OCI-LY7 (cell line): ENCODE results near the gene DDAH2. TPM values are rescaled to one million over a fixed set of nuclear protein-coding genes. Genes with fewer than 3 reads are reported as not detected.

Source experiments
- BruUV-seq: library from RNA; stranded (reverse); fragments of 400-500 nt; replicated peaks from 2 replicates; lab custom pipeline; 2021; lab: Mats Ljungman, UMichigan
- CTCF ChIA-PET: fragments of 300-600 bp; sonication (Branson Sonifier 250); formaldehyde crosslinking; loops from one replicate; lab custom pipeline; 2022; ENCODE audit warnings: antibody characterized with exemption; ENCODE audit not compliant: unreplicated experiment; lab: Charles Lee
- POLR2A ChIA-PET: fragments of 300-600 bp; sonication (Branson Sonifier 250); formaldehyde crosslinking; loops from one replicate; lab custom pipeline; 2022; ENCODE audit warnings: antibody characterized with exemption; lab: Charles Lee
- DNase-seq: peaks from one replicate; pipeline ENCODE4 v3.0.0-alpha.2; 2015; ENCODE audit warnings: low spot score
- H2AFZ ChIP-seq: fragments of 200-600 bp; sonication (generic), shearing (Covaris generic); 2 replicates; pipeline ENCODE4 v1.6.1; 2014; ENCODE audit warnings: mild to moderate bottlenecking, antibody characterized with exemption, low read length, moderate library complexity
- H3K27ac ChIP-seq: fragments of 200-600 bp; sonication (generic); 2 replicates; pipeline ENCODE4 v1.5.1; 2014; ENCODE audit warnings: mixed run types, low read depth, mild to moderate bottlenecking, moderate library complexity, low read length, inconsistent platforms; ENCODE audit not compliant: poor library complexity, severe bottlenecking
- H3K36me3 ChIP-seq: fragments of 200-600 bp; sonication (generic); 2 replicates; pipeline ENCODE4 v1.6.1; 2014; ENCODE audit warnings: mild to moderate bottlenecking, antibody characterized with exemption, low read length, moderate library complexity, mixed read lengths; ENCODE audit not compliant: insufficient read depth
- H3K4me1 ChIP-seq: fragments of 200-600 bp; sonication (generic); 2 replicates; pipeline ENCODE4 v1.5.1; 2014; ENCODE audit warnings: mild to moderate bottlenecking, low read length; ENCODE audit not compliant: insufficient read depth, poor library complexity, severe bottlenecking
- H3K4me2 ChIP-seq: fragments of 200-600 bp; sonication (generic); 2 replicates; pipeline ENCODE4 v1.6.1; 2014; ENCODE audit warnings: mild to moderate bottlenecking, low read length
- H3K4me3 ChIP-seq: fragments of 200-600 bp; sonication (generic); 2 replicates; pipeline ENCODE4 v1.5.1; 2014; ENCODE audit warnings: mild to moderate bottlenecking, low read depth, low read length; ENCODE audit not compliant: poor library complexity, severe bottlenecking
- H3K79me2 ChIP-seq: fragments of 200-600 bp; sonication (generic); 2 replicates; pipeline ENCODE4 v1.6.1; 2016; ENCODE audit warnings: low read depth, mild to moderate bottlenecking, low read length, moderate library complexity, mixed read lengths; ENCODE audit not compliant: insufficient read depth
- H3K9me2 ChIP-seq: fragments of 200-600 bp; sonication (generic); 2 replicates; pipeline ENCODE4 v1.6.1; 2016; ENCODE audit warnings: mild to moderate bottlenecking, low read length, mixed read lengths; ENCODE audit not compliant: insufficient read depth
- H3K9me3 ChIP-seq: fragments of 200-600 bp; sonication (generic); 2 replicates; pipeline ENCODE4 v1.6.1; 2014; ENCODE audit warnings: mild to moderate bottlenecking, mixed run types, low read length, mixed read lengths
- H4K20me1 ChIP-seq: fragments of 200-600 bp; sonication (generic); 2 replicates; pipeline ENCODE4 v1.6.1; 2014; ENCODE audit warnings: mild to moderate bottlenecking, antibody characterized with exemption, low read length, moderate library complexity, mixed read lengths; ENCODE audit not compliant: insufficient read depth
- CTCF ChIP-seq: fragments of 200-600 bp; sonication (generic); conservative IDR thresholded peaks from 2 replicates; pipeline ENCODE4 v1.5.1; 2014; ENCODE audit warnings: mild to moderate bottlenecking, antibody characterized with exemption, low read length, moderate library complexity, mixed read lengths
- EZH2phosphoT487 ChIP-seq: fragments of 200-600 bp; sonication (generic); IDR thresholded peaks from 2 replicates; pipeline ENCODE4 v1.6.1; 2018; ENCODE audit warnings: low read depth, borderline replicate concordance, mild to moderate bottlenecking, mixed run types, antibody characterized with exemption, low read length, moderate library complexity, mixed read lengths
- intact Hi-C: fragments of 100-400 bp; cut with micrococcal nuclease; formaldehyde crosslinking; loops from one replicate; pipeline ENCODE4 v1.10.0; 2022; ENCODE audit not compliant: unreplicated experiment
- total RNA-seq, 2 experiments: library from RNA; depleted of rRNA in 1 of 2; stranded (reverse); fragments of >200 nt in 1 of 2; shearing (Covaris generic) in 1 of 2; gene quantifications; 2 replicates each; pipeline ENCODE4 v1.2.3, GENCODE V29; 2014 to 2022

Gene DDAH2
- total RNA-seq, 2 experiments from 2014 or later, result 14.0 to 20.4 TPM

GRCh38 chr6:31737315-31737990 is 8.4 kb upstream of the DDAH2 start:
- Histone ChIP-seq H3K4me1 (peaks cover 61% of the 10 kb centered on the region), H3K36me3 (peaks cover 35% of the 10 kb centered on the region), H4K20me1 (0 out of 2 replicates have a peak, but pooled peaks cover 8% of the 10 kb centered on the region), H3K9me3 (no peaks in the 10 kb centered on the region), H3K4me3 (peak overlapping the region; percentile 55), H3K27ac (peak overlapping the region; percentile 93), H3K4me2 (peak overlapping the region; percentile 76), H2AFZ (no peak overlapping the region), H3K79me2 (peaks cover 47% of the 10 kb centered on the region), H3K9me2 (no peaks in the 10 kb centered on the region)
- DNase-seq, result no peak
- no peak for TF ChIP-seq EZH2phosphoT487
- no peak for TF ChIP-seq CTCF
- POLR2A ChIA-PET, result interaction anchor here (0.7 to 7.1 kb wide), 14 partner anchors 10 to 186 kb away, joined by 3 to 43 read pairs (median 4); partner anchors contain the start of genes ABHD16A, BAG6, LSM2 and NEU1
- CTCF ChIA-PET, result no interaction called here
- BruUV-seq, result no TSS peak
- intact Hi-C loops, result no loop called here

- Histone ChIP-seq H3K9me3 (no peaks in the 10 kb centered on the region), H3K9me2 (no peaks in the 10 kb centered on the region), H3K4me2 (peak overlapping the region; percentile 76), H3K36me3 (peaks cover 35% of the 10 kb centered on the region), H2AFZ (peak overlapping the region; percentile 20; the same call in 1 of the 2 replicates), H3K79me2 (peaks cover 47% of the 10 kb centered on the region), H3K4me1 (peaks cover 60% of the 10 kb centered on the region), H4K20me1 (0 out of 2 replicates have a peak, but pooled peaks cover 8% of the 10 kb centered on the region), H3K27ac (peak overlapping the region; percentile 93), H3K4me3 (peak overlapping the region; percentile 78)
- CTCF ChIA-PET, result no interaction called here
- no peak for TF ChIP-seq EZH2phosphoT487
- no peak for TF ChIP-seq CTCF
- no TSS peak for BruUV-seq
- DNase-seq, result no peak
- intact Hi-C loops, result no loop called here
- POLR2A ChIA-PET, result interaction anchor here (0.9 to 7.1 kb wide), 10 partner anchors 9 to 195 kb away, joined by 3 to 43 read pairs (median 4); partner anchors contain the start of genes ABHD16A, DDX39B, HSPA1B and LSM2
Observed at GRCh38 chr6:31736768-31737314, 7.7 kb upstream of the DDAH2 start.
